Ramos (cell line): ENCODE measurements around the gene MRPL44.
"Not testable (repeated sequence)": the region's sequence is repeated elsewhere in the genome, so short reads cannot be mapped to it uniquely, and the experiment has no call there.

Experiments
- in situ Hi-C: fragments of 300-500 bp; cut with MboI; formaldehyde crosslinking; loops from one replicate; pipeline ENCODE4 v1.14.3; 2022; ENCODE audit warnings: low sequenced_read_pairs; ENCODE audit not compliant: unreplicated experiment

MRPL44 gene

GRCh38 chr2:223935459-223936125 is 21.7 kb upstream of the MRPL44 start:
- in situ Hi-C loops: no loop called here

- in situ Hi-C loops: no loop called here
Measured at GRCh38 chr2:223936862-223937326, 20.4 kb upstream of the MRPL44 start.

- in situ Hi-C loops: no loop called here
Measured at GRCh38 chr2:223937535-223937934, 19.7 kb upstream of the MRPL44 start.

- in situ Hi-C loops: not testable (repeated sequence)
Measured at GRCh38 chr2:223939438-223939837, 17.8 kb upstream of the MRPL44 start.

- in situ Hi-C loops: no loop called here
Measured at GRCh38 chr2:223941579-223942277, 15.5 kb upstream of the MRPL44 start.

GRCh38 chr2:223943135-223943534 is 14.1 kb upstream of the MRPL44 start:
- in situ Hi-C loops: no loop called here

- in situ Hi-C loops: no loop called here
Measured at GRCh38 chr2:223943561-223944008, 13.7 kb upstream of the MRPL44 start.

- in situ Hi-C loops: no loop called here
Measured at GRCh38 chr2:223944166-223944702, 13.0 kb upstream of the MRPL44 start.

- in situ Hi-C loops: no loop called here
Measured at GRCh38 chr2:223944703-223945531, 12.3 kb upstream of the MRPL44 start, which contains the start of gene WDFY1. Gene WDFY1 (minus strand): TSS chr2:223945335. CDS start chr2:223945284, 51 bp downstream.

- in situ Hi-C loops: no loop called here
Measured at GRCh38 chr2:223945755-223946154, 11.5 kb upstream of the MRPL44 start.

- in situ Hi-C loops: no loop called here
Measured at GRCh38 chr2:223947711-223948205, 9.5 kb upstream of the MRPL44 start.

- in situ Hi-C loops: no loop called here
Measured at GRCh38 chr2:223949241-223949840, 7.9 kb upstream of the MRPL44 start.

GRCh38 chr2:223950448-223951347 is 6.6 kb upstream of the MRPL44 start:
- in situ Hi-C loops: loop anchor here (25.0 kb wide), 1 partner anchor 687 kb away; no protein-coding TSS in a partner anchor

GRCh38 chr2:223952280-223952968 is 4.8 kb upstream of the MRPL44 start:
- in situ Hi-C loops: loop anchor here (25.0 kb wide), 1 partner anchor 685 kb away; no protein-coding TSS in a partner anchor

- in situ Hi-C loops: loop anchor here (25.0 kb wide), 1 partner anchor 683 kb away; no protein-coding TSS in a partner anchor
Measured at GRCh38 chr2:223954401-223954800, 2.9 kb upstream of the MRPL44 start.

- in situ Hi-C loops: loop anchor here (25.0 kb wide), 1 partner anchor 681 kb away; no protein-coding TSS in a partner anchor
Measured at GRCh38 chr2:223956300-223956699, 963 bp upstream of the MRPL44 start.

- in situ Hi-C loops: loop anchor here (25.0 kb wide), 1 partner anchor 678 kb away; no protein-coding TSS in a partner anchor
Measured at GRCh38 chr2:223959688-223960087, 2.4 kb downstream of the MRPL44 start.

- in situ Hi-C loops: loop anchor here (25.0 kb wide), 1 partner anchor 669 kb away; no protein-coding TSS in a partner anchor
Measured at GRCh38 chr2:223967981-223968380, 10.7 kb downstream of the MRPL44 start.
